Stimulated activated CD4-positive, alpha-beta T cell treated with anti-CD3 and anti-CD28 coated beads, TNF-alpha, amount 100 ng/mL, for 1 hour (primary cell): Measurements from ENCODE around the gene RTN4R.
"Not testable (repeated sequence)": the region's sequence is repeated elsewhere in the genome, so short reads cannot be mapped to it uniquely, and the experiment has no call there.

Experiments
- DNase-seq, 3 donors: peaks; one replicate each; pipeline ENCODE4 v3.0.0-alpha.2; 2020; ENCODE audit warnings: low read depth in 3 of 3, low spot score in 1 of 3

RTN4R gene

GRCh38 chr22:20272700-20273099 lies 4.6 kb upstream of the RTN4R start:
- no peak for DNase-seq

- no peak for DNase-seq
Measured at GRCh38 chr22:20272174-20272573, 4.1 kb upstream of the RTN4R start.

GRCh38 chr22:20271114-20271994 lies 3.2 kb upstream of the RTN4R start:
- DNase-seq, result no peak

- not testable (repeated sequence) for DNase-seq
Measured at GRCh38 chr22:20270190-20271113, 2.3 kb upstream of the RTN4R start.

- DNase-seq, result not testable (repeated sequence)
Measured at GRCh38 chr22:20269673-20270072, 1.6 kb upstream of the RTN4R start.

GRCh38 chr22:20269201-20269600 lies 1.1 kb upstream of the RTN4R start:
- not testable (repeated sequence) for DNase-seq

- no peak for DNase-seq
Measured at GRCh38 chr22:20267441-20268278, 458 bp downstream of the RTN4R start.

GRCh38 chr22:20266667-20267440 lies 1.3 kb downstream of the RTN4R start:
- DNase-seq, result not testable (repeated sequence)

GRCh38 chr22:20265772-20266666 lies 2.1 kb downstream of the RTN4R start:
- not testable (repeated sequence) for DNase-seq

- DNase-seq, result no peak
Measured at GRCh38 chr22:20264614-20265452, 3.3 kb downstream of the RTN4R start.

- DNase-seq, result not testable (repeated sequence)
Measured at GRCh38 chr22:20263404-20264281, 4.5 kb downstream of the RTN4R start.

- DNase-seq, result no peak
Measured at GRCh38 chr22:20262582-20263147, 5.5 kb downstream of the RTN4R start.

GRCh38 chr22:20261848-20262581 lies 6.1 kb downstream of the RTN4R start:
- no peak for DNase-seq

GRCh38 chr22:20260071-20260765 lies 7.9 kb downstream of the RTN4R start:
- DNase-seq, result no peak

- DNase-seq, result no peak
Measured at GRCh38 chr22:20259327-20259688, 8.8 kb downstream of the RTN4R start.
